GM21825 (cell line): ENCODE measurements around the gene TBC1D4.
"Not testable (repeated sequence)": the region's sequence is repeated elsewhere in the genome, so short reads cannot be mapped to it uniquely, and the experiment has no call there.

ENCODE experiments used
- ATAC-seq: cut with Tn5 transposase; IDR thresholded peaks from one replicate; pipeline ENCODE4 v1.9.1; 2021; ENCODE audit warnings: mild to moderate bottlenecking, moderate library complexity; ENCODE audit not compliant: unreplicated experiment

Gene TBC1D4

DNA sequence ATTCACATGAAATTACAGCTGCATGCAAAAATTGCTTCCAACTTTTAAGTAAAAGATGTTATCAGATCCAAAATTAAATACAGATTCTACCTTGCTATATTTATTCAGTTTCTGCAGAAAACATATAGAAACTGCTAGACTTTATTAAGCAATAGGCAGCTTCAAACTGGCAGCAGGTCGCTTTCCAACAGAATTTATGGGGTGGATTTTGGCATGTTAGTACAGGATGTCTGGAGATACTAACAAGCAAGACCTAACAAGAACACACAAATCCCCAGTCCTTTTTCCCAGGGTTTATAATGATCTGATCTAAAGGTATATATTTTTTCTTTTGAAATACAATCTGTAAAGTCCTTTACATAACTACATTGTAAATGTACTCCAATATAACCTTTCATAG, 27.5 kb downstream of the TBC1D4 start:
- ATAC-seq = no peak

DNA sequence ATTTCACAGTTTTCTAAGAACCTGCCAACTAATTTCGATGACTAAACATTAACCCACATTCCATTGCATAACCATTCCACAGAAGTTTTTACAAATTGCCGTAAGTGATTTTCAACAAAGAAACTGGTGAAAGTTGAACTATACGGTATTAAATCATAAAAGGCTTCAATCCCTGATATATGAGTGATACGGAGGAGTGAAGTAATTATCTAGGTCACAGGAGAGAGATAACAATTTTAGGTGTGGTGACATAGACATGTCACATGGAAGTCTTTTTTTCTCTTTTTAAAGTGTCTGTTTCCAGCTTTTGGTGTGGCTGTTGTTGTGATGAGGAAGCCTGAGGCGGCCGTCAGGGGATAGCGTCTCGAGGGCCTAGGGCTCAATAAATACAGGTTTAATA, 29.4 kb downstream of the TBC1D4 start:
- ATAC-seq = no peak

GRCh38 chr13:75447493-75447892, 34.5 kb downstream of the TBC1D4 start:
- no peak for ATAC-seq

GRCh38 chr13:75446874-75447273, 35.1 kb downstream of the TBC1D4 start:
- no peak for ATAC-seq

DNA sequence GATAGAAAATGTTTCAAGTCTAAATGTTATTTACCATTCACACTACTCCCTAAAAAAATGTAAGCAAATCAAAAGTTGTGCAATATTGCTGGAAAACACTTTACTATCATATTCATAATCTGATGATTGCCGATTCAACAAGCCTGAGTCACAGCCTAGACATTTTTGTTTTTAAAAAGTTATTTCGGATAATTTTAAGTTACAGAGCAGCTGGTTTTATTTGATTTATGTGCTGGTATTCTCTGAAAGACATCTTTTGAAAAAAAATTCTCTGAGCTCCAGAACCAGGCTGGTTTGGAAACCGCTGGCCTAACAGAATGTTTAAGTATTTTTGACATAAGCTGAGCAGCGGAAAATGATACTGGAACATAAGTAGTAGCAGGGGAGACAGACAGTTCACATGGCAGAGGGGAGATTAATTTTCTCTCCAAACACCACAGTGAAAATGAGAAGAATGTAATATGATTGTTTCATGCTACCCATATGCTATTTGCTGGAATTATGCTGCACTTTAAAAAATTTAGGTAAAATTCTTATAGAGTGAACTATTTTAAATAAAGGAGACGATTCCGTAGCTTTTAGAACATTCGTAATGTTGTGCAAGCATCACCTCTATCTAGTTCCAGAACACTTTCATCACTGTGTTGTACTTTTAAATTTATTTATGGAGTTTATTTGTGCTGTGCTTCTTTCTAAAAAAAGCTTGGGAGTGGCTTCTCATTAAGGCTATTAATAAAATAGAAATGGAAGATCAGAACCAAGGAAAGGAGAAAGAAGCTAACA, 36.1 kb downstream of the TBC1D4 start:
- ATAC-seq = no peak

GRCh38 chr13:75444016-75444415, 38.0 kb downstream of the TBC1D4 start:
- ATAC-seq = no peak

DNA sequence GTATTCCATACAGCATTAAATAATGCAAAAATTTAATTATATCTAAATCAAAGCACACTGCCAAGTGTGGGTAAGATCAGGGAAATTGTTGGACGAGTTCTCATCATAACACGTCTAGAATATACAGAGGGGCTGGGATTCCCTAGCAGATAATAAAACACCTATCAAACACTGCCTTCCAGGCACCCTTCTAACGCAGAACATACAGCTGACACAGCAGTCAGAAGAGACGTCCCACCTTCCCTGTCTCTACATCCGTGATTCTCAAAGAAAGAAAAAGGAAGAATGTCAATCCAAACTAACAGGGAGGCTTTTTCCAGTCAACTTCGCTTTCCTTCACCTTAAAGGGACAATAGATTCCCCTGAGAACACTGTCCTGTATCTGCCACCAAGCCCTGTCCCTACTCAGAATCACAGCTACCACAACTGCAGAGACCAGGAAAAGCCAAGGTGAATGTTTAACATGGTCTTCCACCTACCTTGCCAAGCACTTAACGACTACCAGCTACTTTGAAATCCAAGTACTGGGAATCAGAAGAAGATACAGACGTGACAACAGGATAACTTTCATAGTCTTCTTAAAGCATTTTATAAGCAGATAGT, 38.5 kb downstream of the TBC1D4 start:
- no peak for ATAC-seq

- ATAC-seq = no peak
These were observed 39.2 kb downstream of the TBC1D4 start for GRCh38 chr13:75442736-75443234.

GRCh38 chr13:75440100-75440499, 41.9 kb downstream of the TBC1D4 start:
- no peak for ATAC-seq

- ATAC-seq = no peak
These were observed 44.2 kb downstream of the TBC1D4 start for GRCh38 chr13:75437582-75438318.

GRCh38 chr13:75434126-75434525, 47.8 kb downstream of the TBC1D4 start:
- ATAC-seq = not testable (repeated sequence)

GRCh38 chr13:75432811-75433244, 49.1 kb downstream of the TBC1D4 start:
- no peak for ATAC-seq

DNA sequence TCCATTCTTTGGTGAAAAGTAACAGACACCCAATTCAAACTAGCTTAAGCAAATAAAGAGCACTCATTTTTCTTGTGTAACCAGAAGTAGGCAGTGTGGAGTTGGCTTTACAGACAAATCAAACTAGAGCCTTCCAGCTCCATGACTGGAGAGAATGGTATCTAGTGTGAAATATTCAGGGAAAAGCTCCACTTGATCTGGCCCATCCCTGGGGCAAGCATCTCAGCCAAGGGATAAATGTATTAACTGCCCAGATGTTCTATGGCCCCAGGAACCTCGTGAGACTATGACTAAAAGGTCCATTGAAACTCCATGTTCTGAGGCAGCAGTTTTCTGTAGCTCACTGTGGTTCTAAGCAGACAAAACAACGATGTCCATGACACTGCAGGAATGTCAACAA, 49.9 kb downstream of the TBC1D4 start:
- no peak for ATAC-seq

- ATAC-seq = no peak
These were observed 51.3 kb downstream of the TBC1D4 start for GRCh38 chr13:75430436-75431209.

- ATAC-seq = no peak
These were observed 55.5 kb downstream of the TBC1D4 start for GRCh38 chr13:75426421-75426820.

DNA sequence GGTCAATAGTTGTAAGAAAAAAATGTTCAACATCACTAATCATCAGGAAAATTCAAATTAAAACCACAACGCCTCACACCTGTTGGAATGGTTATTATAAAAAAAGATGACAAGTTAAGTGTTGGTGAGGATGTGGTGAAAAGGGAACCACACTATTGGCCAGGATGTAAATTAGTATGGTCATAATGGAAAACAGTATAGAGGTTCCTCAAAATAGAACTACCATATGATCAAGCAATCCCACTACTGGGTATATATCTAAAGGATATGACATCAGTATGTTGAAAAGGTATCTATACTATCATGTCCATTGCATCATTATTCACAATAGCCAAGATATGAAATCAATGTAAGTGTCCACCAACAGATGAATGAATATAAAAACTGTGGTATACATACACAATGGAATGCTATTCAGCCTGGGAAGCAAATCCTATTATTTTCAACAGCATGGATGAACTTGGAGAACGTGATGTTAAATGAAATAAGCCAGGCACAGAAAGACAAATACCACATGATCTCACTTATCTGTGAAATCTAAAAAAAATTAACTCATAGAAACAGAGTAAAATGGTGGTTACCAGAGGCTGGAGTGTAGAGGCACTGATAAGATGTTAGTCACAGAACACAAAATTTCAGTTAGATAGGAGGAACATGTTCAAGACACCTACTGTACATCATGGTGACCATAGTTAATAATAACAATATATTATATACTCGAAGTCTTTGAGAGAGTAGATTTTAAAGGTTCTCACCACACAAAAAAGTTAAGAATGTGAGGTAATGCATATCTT, 56.6 kb downstream of the TBC1D4 start:
- ATAC-seq = peak; percentile 89

- no peak for ATAC-seq
These were observed 58.0 kb downstream of the TBC1D4 start for GRCh38 chr13:75423946-75424345.

DNA sequence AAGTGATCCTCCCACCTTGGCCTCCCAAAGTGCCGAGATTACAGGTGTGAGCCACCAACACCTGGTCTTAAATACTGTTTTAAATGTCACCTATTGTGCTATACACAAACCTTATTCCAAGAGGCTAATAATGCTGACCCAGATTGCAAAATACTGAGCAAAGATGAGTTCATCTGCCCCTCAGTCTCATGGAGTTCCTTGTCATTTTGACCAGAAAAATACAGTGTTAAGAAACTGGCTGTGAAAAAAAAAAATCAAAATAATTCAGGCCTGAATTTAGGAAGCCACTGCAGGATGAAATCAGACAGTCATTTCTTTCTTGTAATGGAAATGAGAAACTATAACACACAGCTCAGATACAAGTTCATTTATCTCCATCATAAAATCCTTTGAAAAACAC, 59.9 kb downstream of the TBC1D4 start:
- ATAC-seq = no peak

DNA sequence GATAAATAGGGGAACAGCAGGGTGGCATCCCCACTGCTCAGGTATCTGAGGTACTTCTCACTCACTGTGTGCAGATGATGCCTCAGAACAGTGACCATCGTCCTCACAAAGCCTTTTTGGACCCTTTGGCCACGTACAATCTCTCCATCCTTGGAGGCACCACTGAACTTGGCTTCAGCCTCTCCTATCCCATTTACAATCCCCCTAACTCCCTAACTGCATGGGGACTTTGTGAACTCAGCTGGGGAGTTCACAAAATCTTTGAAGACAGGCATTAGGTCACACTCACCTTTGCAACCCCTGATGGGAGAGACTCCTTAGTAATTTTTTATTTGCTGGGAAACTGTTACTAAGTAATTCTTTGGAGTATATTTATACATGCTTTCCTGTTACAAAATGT, 60.8 kb downstream of the TBC1D4 start:
- ATAC-seq = no peak

- ATAC-seq = no peak
These were observed 62.3 kb downstream of the TBC1D4 start for GRCh38 chr13:75419656-75420055.
